K562 (cell line): ENCODE results near the gene CNTN4. TPM values are rescaled to one million over a fixed set of nuclear protein-coding genes. Genes with fewer than 3 reads are reported as not detected.

Experiments
- ATAC-seq: fragments of 200-7000 bp; cut with Tn5 transposase; 3 replicates; pipeline ENCODE4 v1.9.1; 2020; ENCODE audit warnings: moderate library complexity
- BruUV-seq: library from RNA; stranded (reverse); fragments of 400-500 nt; replicated peaks from 2 replicates; lab custom pipeline; 2021; lab: Mats Ljungman, UMichigan
- CTCF ChIA-PET: fragments of 300-600 bp; formaldehyde crosslinking; extraction: SDS; loops from one replicate; lab custom pipeline; 2021; ENCODE audit warnings: low intra/inter-chr PET ratio; lab: Yijun Ruan, JAX
- POLR2A ChIA-PET: fragments of 300-600, 350-650 bp; sonication (Branson Sonifier 250); formaldehyde crosslinking; extraction: SDS; loops from one replicate; lab custom pipeline; 2021; ENCODE audit warnings: antibody characterized with exemption, inconsistent platforms; lab: Yijun Ruan, JAX
- DNase-seq, 4 experiments: peaks; one replicate each; pipeline versions ENCODE4 v3.0.0 to v3.0.0-alpha.2; 2011 to 2018; ENCODE audit warnings: low spot score in 3 of 4, mixed read lengths in 3 of 4; ENCODE audit errors: extremely low read depth in 1 of 4
- FAIRE-seq: peaks from 2 replicates; lab custom pipeline; 2011; peaks lifted over from hg19 to GRCh38; lab: Jason Lieb, UNC
- H2AFZ ChIP-seq: 2 replicates; pipeline ENCODE4 v1.6.0; 2011; ENCODE audit warnings: low read depth, low read length, control low read depth, inconsistent platforms
- H3K27ac ChIP-seq: fragments of 200-600 bp; 3 replicates; pipeline ENCODE4 v1.8.0; 2011; ENCODE audit warnings: low read depth, mild to moderate bottlenecking, control low read depth, inconsistent platforms, low read length, moderate library complexity, mixed read lengths; ENCODE audit errors: extremely low read depth
- H3K27me3 ChIP-seq, 2 experiments: fragments of 300-600 bp in 1 of 2; 2 replicates in 1 of 2; 3 replicates in 1 of 2; pipeline versions ENCODE4 v1.6.0 to v1.8.0; 2011; ENCODE audit warnings: inconsistent platforms in 2 of 2, low read length in 2 of 2, mild to moderate bottlenecking in 1 of 2, mixed read lengths in 1 of 2, moderate library complexity in 1 of 2; ENCODE audit not compliant: control insufficient read depth in 2 of 2, insufficient read depth in 2 of 2
- H3K36me3 ChIP-seq: fragments of 300-600 bp; 3 replicates; pipeline ENCODE4 v1.8.0; 2011; ENCODE audit warnings: mild to moderate bottlenecking, low read length, inconsistent platforms; ENCODE audit not compliant: control insufficient read depth, insufficient read depth
- H3K4me1 ChIP-seq, 2 experiments: fragments of 200-600 bp in 1 of 2; replicated peaks in 1 of 2; 2 replicates in 1 of 2; 3 replicates in 1 of 2; pipeline versions ENCODE4 v1.5.1 to v1.8.0; 2011; ENCODE audit warnings: inconsistent platforms in 2 of 2, low read length in 2 of 2, mild to moderate bottlenecking in 1 of 2, mixed read lengths in 1 of 2, moderate library complexity in 1 of 2; ENCODE audit not compliant: control insufficient read depth in 2 of 2, insufficient read depth in 2 of 2
- H3K4me2 ChIP-seq: 2 replicates; pipeline ENCODE4 v1.6.1; 2011; ENCODE audit warnings: low read length, control low read depth, inconsistent platforms, mixed read lengths; ENCODE audit not compliant: insufficient read depth
- H3K4me3 ChIP-seq: fragments of 200-600 bp; sonication (generic), shearing (Covaris generic); 2 replicates; pipeline ENCODE4 v1.5.1; 2016; ENCODE audit warnings: control low read depth, inconsistent platforms
- H3K79me2 ChIP-seq: fragments of 200-600 bp; 3 replicates; pipeline ENCODE4 v1.8.0; 2011; ENCODE audit warnings: low read length, inconsistent platforms; ENCODE audit not compliant: control insufficient read depth, insufficient read depth
- H3K9ac ChIP-seq, 2 experiments: 2 replicates each; pipeline versions ENCODE4 v1.6.0 to v1.6.1; 2011; ENCODE audit warnings: low read depth in 2 of 2, low read length in 2 of 2, control low read depth in 1 of 2, inconsistent platforms in 1 of 2, mild to moderate bottlenecking in 1 of 2, mixed read lengths in 1 of 2; ENCODE audit not compliant: insufficient read depth in 1 of 2
- H3K9me1 ChIP-seq: one replicate; pipeline ENCODE4 v1.6.0; 2011; ENCODE audit warnings: inconsistent platforms, mild to moderate bottlenecking, low read length, moderate library complexity; ENCODE audit not compliant: control insufficient read depth, insufficient read depth
- H3K9me3 ChIP-seq: replicated peaks from 2 replicates; pipeline ENCODE4 v1.5.1; 2011; ENCODE audit warnings: low read depth, low read length, inconsistent platforms; ENCODE audit not compliant: control insufficient read depth, insufficient read depth
- H4K20me1 ChIP-seq: replicated peaks from 2 replicates; pipeline ENCODE4 v1.6.1; 2011; ENCODE audit warnings: low read length, inconsistent platforms, mixed read lengths; ENCODE audit not compliant: control insufficient read depth, insufficient read depth
- ARID3B ChIP-seq: fragments of 250-450 bp; sonication (Bioruptor Pico); IDR thresholded peaks from 2 replicates; pipeline ENCODE4 v1.4.0; 2020; ENCODE audit warnings: borderline replicate concordance
- CBFA2T3 ChIP-seq: fragments of 450-650 bp; IDR thresholded peaks from 2 replicates; pipeline ENCODE4 v1.6.1; 2017
- FOS ChIP-seq: IDR thresholded peaks from 3 replicates; pipeline ENCODE4 v1.6.1; 2011; ENCODE audit not compliant: insufficient read length; ENCODE audit errors: extremely low read depth
- GABPA ChIP-seq: fragments of 200-800 bp; sonication (Bioruptor generic); conservative IDR thresholded peaks from 2 replicates; pipeline ENCODE4 v1.6.1; 2016; ENCODE audit warnings: low read depth, missing genetic modification characterization, missing compliant biosample characterization
- HNRNPH1 ChIP-seq: fragments of 200-400 bp; formaldehyde crosslinking; optimal IDR thresholded peaks from 2 replicates; pipeline ENCODE3; 2017; ENCODE audit warnings: low read depth, mild to moderate bottlenecking, low read length, moderate library complexity
- MXD1 ChIP-seq: fragments of 250-450 bp; sonication (Bioruptor Pico); IDR thresholded peaks from 2 replicates; pipeline ENCODE4 v1.8.0; 2021; ENCODE audit warnings: borderline replicate concordance, mild to moderate bottlenecking, moderate library complexity; ENCODE audit not compliant: poor library complexity, severe bottlenecking
- RAD21 ChIP-seq, 2 experiments: fragments of 250-450 bp in 1 of 2; fragments of 450-650 bp in 1 of 2; sonication (Bioruptor Pico) in 1 of 2; formaldehyde crosslinking in 1 of 2; IDR thresholded peaks in 1 of 2; conservative IDR thresholded peaks in 1 of 2; 2 replicates each; pipeline versions ENCODE4 v1.4.0 to v1.8.0; 2020 to 2022; ENCODE audit warnings: mild to moderate bottlenecking in 2 of 2, moderate library complexity in 1 of 2
- RBFOX2 ChIP-seq: fragments of 200-400 bp; formaldehyde crosslinking; IDR thresholded peaks from 2 replicates; pipeline ENCODE4 v1.6.1; 2017; ENCODE audit warnings: low read depth, mild to moderate bottlenecking, low read length, moderate library complexity
- ZNF436 ChIP-seq: fragments of 250-450, 450-650 bp; sonication (Bioruptor Pico); formaldehyde crosslinking; IDR thresholded peaks from 2 replicates; pipeline ENCODE4 v1.7.0; 2020; ENCODE audit warnings: mild to moderate bottlenecking
- WGBS: fragments of 100-300 bp; shearing (Covaris generic); methylation state at CpG from one replicate; pipeline ENCODE4 v1.1.6; 2016; ENCODE audit warnings: low coverage, mixed read lengths; ENCODE audit not compliant: insufficient coverage; ENCODE audit errors: missing lambda C conversion rate; 5-methylcytosine and 5-hydroxymethylcytosine counted together
- in situ Hi-C: fragments of 300-500 bp; cut with MboI; formaldehyde crosslinking; loops from 4 replicates; pipeline ENCODE4 v1.15.0; 2018; ENCODE audit warnings: inconsistent platforms, mixed read lengths
- intact Hi-C: fragments of 100-400 bp; cut with micrococcal nuclease; formaldehyde crosslinking; loops from 2 replicates; pipeline ENCODE4 v1.14.2; 2022
- polyA plus RNA-seq, 8 experiments: library from polyadenylated mRNA; depleted of rRNA in 4 of 8; stranded (reverse) in 5 of 8; unstranded in 3 of 8; fragments of >200 nt; fragmentation: Nextera tagmentation in 2 of 8; fragmentation: Illumina TruSeq in 1 of 8; extraction: Ambion mirVana in 2 of 8; extraction: Trizol in 1 of 8; gene quantifications; 2 replicates each; pipeline versions ENCODE4 v1.2.1 to v1.2.3, GENCODE V29; 2011 to 2014; ENCODE audit warnings: inconsistent platforms in 1 of 8, missing spikeins in 1 of 8
- total RNA-seq, 7 experiments: library from RNA; depleted of rRNA in 6 of 7; stranded (reverse); fragments of >200 nt in 6 of 7; fragmentation: Illumina TruSeq in 2 of 7; extraction: Trizol in 2 of 7; gene quantifications; 2 replicates each; pipeline versions ENCODE4 v1.2.1 to v1.2.3, GENCODE V29; 2011 to 2021; ENCODE audit warnings: low replicate concordance in 1 of 7
- TF ChIP-seq, protein P1 (sequence below): fragments of 150-350 bp; IDR thresholded peaks from 2 replicates; pipeline ENCODE4 v1.6.1; 2014; ENCODE audit warnings: low read depth, mild to moderate bottlenecking, low read length, borderline replicate concordance
- TF ChIP-seq, protein P2 (sequence below): fragments of 450-650 bp; formaldehyde crosslinking; IDR thresholded peaks from 2 replicates; pipeline ENCODE4 v1.4.0; 2020; ENCODE audit warnings: mild to moderate bottlenecking, moderate library complexity
- TF ChIP-seq, protein P3 (sequence below): fragments of 250-450 bp; sonication (Bioruptor Pico); IDR thresholded peaks from 2 replicates; pipeline ENCODE4 v1.5.0; 2021; ENCODE audit warnings: mild to moderate bottlenecking, borderline replicate concordance

The CNTN4 gene
- total and polyA plus RNA-seq, 9 of the 15 experiments (the other 6 are each of a cell fraction or from before 2014, with no cell fraction given): not detected

- Histone ChIP-seq H3K4me3 (no peak overlapping the region), H3K9me3 (no peaks in the 10 kb centered on the region), H3K9ac (no peak overlapping the region), H3K27ac (no peak overlapping the region), H3K4me1 (no peaks in the 10 kb centered on the region), H3K79me2 (no peaks in the 10 kb centered on the region), H2AFZ (no peak overlapping the region), H3K36me3 (no peaks in the 10 kb centered on the region), H3K27me3 (no peaks in the 10 kb centered on the region), H3K9me1 (no peaks in the 10 kb centered on the region), H4K20me1 (no peaks in the 10 kb centered on the region), H3K4me2 (no peak overlapping the region)
- intact Hi-C loops (no loop called here), in situ Hi-C loops (no loop called here)
- WGBS: 2% methylated on average over 3 of the region's 3 CpGs
- FAIRE-seq: no peak
- ChIA-PET POLR2A (no interaction called here), CTCF (no interaction called here)
- BruUV-seq: no TSS peak
- no peak for DNase-seq
- no peak for ATAC-seq
- no peak for TF ChIP-seq RAD21 (CRISPR knock-in tag; conservative IDR thresholded peaks at IDR 0.05 in 1 of 2, IDR thresholded peaks at IDR 0.05 in 1 of 2)
- no peak for TF ChIP-seq FOS
- TF ChIP-seq HNRNPH1: no peak
- no peak for TF ChIP-seq GABPA (tag)
- TF ChIP-seq RBFOX2: no peak
- TF ChIP-seq, protein P1, sequence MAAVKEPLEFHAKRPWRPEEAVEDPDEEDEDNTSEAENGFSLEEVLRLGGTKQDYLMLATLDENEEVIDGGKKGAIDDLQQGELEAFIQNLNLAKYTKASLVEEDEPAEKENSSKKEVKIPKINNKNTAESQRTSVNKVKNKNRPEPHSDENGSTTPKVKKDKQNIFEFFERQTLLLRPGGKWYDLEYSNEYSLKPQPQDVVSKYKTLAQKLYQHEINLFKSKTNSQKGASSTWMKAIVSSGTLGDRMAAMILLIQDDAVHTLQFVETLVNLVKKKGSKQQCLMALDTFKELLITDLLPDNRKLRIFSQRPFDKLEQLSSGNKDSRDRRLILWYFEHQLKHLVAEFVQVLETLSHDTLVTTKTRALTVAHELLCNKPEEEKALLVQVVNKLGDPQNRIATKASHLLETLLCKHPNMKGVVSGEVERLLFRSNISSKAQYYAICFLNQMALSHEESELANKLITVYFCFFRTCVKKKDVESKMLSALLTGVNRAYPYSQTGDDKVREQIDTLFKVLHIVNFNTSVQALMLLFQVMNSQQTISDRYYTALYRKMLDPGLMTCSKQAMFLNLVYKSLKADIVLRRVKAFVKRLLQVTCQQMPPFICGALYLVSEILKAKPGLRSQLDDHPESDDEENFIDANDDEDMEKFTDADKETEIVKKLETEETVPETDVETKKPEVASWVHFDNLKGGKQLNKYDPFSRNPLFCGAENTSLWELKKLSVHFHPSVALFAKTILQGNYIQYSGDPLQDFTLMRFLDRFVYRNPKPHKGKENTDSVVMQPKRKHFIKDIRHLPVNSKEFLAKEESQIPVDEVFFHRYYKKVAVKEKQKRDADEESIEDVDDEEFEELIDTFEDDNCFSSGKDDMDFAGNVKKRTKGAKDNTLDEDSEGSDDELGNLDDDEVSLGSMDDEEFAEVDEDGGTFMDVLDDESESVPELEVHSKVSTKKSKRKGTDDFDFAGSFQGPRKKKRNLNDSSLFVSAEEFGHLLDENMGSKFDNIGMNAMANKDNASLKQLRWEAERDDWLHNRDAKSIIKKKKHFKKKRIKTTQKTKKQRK: no peak
- TF ChIP-seq, protein P2, sequence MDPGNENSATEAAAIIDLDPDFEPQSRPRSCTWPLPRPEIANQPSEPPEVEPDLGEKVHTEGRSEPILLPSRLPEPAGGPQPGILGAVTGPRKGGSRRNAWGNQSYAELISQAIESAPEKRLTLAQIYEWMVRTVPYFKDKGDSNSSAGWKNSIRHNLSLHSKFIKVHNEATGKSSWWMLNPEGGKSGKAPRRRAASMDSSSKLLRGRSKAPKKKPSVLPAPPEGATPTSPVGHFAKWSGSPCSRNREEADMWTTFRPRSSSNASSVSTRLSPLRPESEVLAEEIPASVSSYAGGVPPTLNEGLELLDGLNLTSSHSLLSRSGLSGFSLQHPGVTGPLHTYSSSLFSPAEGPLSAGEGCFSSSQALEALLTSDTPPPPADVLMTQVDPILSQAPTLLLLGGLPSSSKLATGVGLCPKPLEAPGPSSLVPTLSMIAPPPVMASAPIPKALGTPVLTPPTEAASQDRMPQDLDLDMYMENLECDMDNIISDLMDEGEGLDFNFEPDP (CRISPR knock-in tag): no peak
- TF ChIP-seq ARID3B: no peak
- TF ChIP-seq ZNF436: no peak
- no peak for TF ChIP-seq CBFA2T3
- TF ChIP-seq MXD1 (CRISPR knock-in tag): no peak
- TF ChIP-seq, protein P3, sequence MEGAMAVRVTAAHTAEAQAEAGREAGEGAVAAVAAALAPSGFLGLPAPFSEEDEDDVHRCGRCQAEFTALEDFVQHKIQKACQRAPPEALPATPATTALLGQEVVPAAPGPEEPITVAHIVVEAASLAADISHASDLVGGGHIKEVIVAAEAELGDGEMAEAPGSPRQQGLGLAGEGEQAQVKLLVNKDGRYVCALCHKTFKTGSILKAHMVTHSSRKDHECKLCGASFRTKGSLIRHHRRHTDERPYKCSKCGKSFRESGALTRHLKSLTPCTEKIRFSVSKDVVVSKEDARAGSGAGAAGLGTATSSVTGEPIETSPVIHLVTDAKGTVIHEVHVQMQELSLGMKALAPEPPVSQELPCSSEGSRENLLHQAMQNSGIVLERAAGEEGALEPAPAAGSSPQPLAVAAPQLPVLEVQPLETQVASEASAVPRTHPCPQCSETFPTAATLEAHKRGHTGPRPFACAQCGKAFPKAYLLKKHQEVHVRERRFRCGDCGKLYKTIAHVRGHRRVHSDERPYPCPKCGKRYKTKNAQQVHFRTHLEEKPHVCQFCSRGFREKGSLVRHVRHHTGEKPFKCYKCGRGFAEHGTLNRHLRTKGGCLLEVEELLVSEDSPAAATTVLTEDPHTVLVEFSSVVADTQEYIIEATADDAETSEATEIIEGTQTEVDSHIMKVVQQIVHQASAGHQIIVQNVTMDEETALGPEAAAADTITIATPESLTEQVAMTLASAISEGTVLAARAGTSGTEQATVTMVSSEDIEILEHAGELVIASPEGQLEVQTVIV: no peak
Measured at GRCh38 chr3:2212206-2212605, 113.5 kb downstream of the CNTN4 start.
